ENCODE measurements around the gene GOLGA5.
A peak's percentile ranks its signal among the peaks of the same experiment; 100 is the strongest.
"Not testable (repeated sequence)": the region's sequence is repeated elsewhere in the genome, so short reads cannot be mapped to it uniquely, and the experiment has no call there.

The GOLGA5 gene

DNA sequence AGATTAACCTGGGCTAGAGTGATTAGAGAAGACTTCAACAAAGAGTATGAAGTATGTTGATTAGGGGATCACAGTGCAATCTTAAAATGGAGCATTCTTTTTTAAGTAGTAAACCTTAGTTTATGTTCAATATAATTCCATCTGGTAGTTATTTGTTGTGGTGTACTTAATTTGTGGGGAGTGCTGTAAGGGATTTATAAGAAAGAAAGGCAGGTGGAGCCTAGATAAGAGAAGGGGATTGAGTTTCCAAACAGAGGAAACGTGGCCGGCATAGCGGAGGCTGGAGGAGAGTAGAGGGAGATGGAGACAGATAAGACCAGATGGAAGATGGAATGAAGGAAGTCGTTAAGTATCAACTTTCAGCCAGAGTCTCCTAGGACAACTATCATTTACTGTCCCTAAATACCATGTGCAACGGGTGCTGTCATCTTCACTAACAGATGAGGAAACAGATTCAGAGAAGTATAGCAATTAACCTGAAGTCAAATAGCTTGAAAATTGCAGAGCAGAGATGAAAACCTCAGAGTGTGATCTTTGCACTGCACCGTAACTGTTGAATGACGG is 38.1 kb downstream of the GOLGA5 start:
- DNase-seq (ENCODE audit: low read depth in 2 of 2): no peak

DNA sequence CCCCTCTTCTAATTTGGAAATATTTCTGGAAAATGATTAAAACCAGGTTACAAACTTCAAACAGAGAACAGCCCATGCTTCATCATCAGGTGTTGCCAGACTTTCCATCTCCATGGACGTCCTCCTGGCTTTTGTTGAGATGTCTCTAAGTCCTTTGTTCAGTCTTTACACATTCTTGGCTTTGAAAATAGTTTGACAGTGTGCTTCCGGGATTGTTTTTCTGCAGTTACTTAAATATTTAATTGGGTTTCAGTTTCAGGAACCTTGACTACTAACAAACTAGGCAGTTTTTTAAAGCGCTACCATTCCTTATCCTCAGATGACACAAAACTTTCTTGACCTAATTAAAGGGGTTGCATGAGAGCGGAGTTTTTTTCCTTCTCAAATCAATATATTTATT is 47.8 kb downstream of the GOLGA5 start:
- DNase-seq (ENCODE audit: low read depth in 2 of 2): no peak

DNA sequence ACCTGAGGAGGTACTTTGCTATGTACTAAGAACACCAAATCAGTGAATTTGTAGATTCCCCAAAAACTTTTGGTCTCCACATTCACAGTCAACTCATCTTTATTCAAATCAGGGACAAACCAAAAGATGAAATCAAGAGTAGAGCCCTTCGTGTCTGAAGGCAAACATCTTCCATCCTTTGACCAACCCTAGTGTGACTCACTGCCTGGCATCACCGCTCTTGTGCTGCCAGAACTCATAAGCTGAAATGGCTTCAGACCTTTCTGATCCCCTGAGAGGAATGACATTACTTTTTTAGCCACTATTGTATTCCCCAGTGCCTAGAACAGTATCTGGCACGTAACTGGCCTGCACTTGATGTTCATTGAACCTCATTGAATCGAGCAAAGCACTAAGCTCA is 50.1 kb downstream of the GOLGA5 start:
- no peak for DNase-seq (ENCODE audit: low read depth in 2 of 2)

DNA sequence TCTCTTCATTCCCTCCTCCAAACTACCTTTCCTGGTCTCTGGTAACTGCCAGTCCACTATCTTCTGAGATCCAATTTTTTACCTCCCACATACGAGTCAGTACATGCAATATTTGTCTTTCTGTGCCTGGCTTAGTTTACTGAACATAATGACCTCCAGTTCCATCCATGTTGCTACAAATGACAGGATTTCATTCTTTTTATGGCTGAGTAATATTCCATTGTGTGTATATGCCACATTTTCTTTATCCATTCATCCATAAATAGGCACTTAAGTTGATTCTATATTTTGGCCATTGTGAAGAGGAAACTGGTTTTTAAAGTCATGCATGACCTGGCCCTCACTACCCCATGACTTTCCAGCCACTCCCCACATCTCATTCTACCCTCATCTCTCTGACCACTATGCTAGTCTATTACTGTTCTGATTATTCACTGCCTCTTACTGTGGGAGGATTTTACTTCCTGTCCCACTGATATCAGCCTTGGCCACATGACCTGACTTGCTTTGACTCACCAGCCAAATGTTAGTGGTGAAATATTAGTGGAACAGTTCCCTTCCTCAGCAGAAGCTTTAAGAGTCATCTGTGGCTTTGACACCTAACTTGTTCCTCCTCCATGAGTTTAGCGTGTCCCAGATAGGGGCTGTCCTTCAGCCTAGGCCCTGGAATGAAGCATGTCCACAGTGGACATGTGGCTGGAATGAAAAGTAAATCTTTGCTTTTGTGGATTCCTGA is 52.2 kb downstream of the GOLGA5 start:
- peak in 1 of 2 donors; percentile 7 for DNase-seq (ENCODE audit: low read depth in 2 of 2)

DNA sequence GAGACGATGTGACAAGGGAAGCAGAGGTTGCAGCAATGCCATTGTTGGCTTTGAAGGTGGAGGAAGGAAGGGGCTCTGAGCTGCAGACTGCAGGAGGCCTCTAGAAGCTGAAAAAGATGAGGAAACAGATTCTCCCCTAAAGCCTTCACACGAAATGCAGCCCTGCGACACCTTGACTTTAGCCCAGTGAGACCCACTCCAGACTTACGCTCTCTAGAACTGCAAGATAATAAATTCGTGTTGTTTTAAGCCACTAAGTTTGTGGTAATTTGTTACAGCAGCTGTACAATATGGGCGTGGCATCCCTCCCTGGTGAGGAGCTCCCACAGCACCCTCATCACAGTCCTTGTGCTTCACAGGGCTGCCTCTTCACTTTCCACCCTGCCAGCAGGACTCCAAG is 53.2 kb downstream of the GOLGA5 start:
- DNase-seq (ENCODE audit: low read depth in 2 of 2): no peak

DNA sequence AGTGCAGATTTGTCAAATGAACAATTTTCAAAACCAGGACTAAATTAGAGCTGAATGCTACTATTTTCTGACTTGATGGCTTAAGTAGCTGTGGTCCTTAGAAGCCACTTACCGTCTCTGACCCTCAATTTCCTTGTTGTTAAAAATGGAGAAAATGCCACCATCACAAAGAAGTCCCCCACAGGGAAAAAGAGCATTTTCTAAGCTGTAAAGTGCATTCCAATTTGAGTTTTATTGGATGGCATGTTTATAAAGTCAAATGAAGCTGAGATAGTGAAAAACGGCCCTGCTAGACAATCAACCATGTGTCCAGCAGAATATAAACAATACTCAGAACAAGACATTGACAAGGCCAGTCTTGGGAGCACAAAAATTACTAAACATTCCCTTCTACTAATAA is 53.6 kb downstream of the GOLGA5 start:
- DNase-seq (ENCODE audit: low read depth in 2 of 2): no peak

DNA sequence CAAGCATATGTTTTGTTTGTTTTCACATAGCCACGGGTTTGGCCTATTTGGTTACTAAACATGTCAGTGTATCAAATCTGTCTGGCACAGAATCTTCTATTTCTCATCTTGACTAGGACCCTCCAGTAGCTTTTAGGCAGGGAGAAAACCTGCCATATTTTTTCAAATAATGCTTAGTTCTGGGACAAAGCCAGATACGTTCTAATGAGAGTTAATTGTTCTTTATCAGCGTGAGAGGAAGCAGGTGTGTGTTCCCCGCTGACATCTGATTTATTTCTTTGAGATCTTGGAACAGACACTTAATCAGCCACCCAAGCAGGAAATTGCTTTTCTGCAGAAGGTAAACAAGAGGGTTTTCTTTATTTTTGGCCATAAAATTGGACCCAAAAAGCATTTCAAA is 54.8 kb downstream of the GOLGA5 start:
- no peak for DNase-seq (ENCODE audit: low read depth in 2 of 2)

DNA sequence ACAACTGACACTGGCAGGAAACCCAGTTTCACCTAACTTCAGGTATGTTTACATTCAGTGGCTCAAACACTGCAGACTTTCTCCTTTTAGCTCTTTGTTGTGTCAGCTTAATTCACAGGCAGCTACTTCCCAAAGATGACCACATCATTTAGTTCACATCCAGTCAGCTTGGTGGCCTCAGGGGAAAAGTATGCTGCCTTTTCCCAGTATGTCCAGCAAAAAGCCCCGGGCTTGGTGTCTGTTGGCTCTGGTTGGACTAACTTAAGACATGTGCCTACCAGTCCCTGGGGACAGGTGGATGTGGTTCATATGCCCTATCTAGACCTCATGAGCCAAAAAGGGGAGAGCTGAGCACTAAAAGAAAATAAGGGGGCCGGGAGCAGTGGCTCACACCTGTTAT is 56.4 kb downstream of the GOLGA5 start:
- DNase-seq (ENCODE audit: low read depth in 2 of 2): no peak

DNA sequence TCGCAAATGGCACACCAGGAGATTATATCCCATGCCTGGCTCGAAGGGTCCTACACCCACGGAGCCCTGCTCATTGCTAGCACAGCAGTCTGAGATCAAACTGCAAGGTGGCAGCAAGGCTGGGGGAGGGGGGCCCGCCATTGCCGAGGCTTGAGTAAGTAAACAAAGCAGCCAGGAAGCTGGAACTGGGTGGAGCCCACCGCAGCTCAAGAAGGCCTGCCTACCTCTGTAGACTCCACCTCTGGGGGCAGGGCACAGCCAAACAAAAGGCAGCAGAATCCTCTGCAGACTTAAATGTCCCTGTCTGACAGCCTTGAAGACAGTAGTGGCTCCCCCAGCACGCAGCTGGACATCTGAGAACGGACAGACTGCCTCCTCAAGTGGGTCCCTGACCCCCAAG is 59.0 kb downstream of the GOLGA5 start:
- not testable (repeated sequence) for DNase-seq (ENCODE audit: low read depth in 2 of 2)

DNA sequence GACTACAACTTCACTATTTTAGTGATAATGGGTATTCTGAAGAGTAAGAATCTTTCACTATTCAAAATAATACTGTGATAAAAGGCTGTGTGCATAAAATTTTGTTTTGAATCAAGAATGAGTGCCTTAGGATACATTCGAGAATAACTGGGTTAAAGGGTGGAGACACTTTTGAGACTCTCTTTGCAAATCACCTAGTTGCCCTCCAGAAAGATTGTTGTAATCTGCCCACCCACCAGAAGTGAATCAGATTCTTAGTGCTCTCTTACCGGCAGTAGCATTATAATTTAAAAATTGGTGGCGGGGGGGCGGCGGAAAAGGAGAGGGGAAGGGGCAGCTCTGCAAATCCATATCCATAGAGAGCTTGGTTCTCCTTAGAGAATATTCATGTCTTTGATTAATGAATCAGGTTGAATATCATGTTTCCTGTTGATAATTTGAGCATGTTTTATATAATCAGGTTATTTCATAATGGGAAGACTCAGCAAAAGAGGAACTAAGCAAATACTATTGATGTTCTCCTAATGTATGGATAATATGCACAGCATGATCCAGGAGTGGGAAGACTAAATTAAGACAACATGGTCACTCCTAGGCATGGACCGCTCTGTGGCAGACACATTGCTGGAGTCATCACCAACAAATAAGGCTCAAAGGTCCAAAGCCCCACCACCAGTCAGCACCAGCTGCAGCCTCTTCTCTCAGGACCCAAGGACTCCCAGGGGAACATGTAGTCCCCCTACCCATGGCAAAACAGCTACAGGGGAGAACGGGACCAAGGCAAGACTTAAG is 66.1 kb downstream of the GOLGA5 start:
- no peak for DNase-seq (ENCODE audit: low read depth in 2 of 2)

DNA sequence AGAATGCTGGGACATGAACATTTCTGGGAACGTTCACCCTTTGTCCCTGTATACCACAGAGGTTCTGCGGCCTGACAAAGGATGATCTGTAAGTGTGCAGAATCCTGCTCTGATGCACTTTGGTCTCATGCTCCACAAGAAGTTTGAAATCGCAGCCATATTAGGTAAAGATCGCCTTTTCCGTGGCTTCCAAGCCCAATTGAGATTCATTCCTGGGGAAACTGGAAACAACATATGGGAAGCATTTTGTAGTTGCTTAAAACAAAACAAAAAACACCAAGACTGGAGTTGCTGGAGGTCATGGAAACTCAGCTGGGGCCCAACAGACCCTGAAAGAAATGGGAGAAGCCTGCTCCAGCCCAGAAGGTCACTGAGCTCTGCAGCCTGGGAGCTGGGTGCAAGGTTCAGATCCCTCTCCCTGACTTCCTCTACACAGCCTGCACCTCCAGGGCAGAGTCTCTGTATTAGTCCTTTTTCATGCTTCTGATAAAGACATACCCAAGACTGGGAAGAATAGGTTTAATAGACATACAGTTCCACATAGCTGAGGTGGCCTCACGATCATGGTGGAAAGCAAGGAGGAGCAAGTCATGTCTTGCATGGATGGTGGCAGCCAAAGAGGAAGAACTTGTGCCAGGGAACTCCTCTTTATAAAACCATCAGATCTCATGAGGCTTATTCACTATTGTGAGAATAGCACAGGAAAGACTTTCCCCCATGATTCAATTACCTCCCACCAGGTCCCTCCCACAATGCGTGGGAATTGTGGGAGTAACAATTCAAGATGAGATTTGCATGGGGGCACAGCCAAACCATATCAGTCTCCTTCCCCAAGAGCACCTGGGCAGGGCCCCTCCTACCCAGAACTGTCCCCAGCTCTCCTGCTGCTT is 68.0 kb downstream of the GOLGA5 start:
- no peak for DNase-seq (ENCODE audit: low read depth in 2 of 2)

DNA sequence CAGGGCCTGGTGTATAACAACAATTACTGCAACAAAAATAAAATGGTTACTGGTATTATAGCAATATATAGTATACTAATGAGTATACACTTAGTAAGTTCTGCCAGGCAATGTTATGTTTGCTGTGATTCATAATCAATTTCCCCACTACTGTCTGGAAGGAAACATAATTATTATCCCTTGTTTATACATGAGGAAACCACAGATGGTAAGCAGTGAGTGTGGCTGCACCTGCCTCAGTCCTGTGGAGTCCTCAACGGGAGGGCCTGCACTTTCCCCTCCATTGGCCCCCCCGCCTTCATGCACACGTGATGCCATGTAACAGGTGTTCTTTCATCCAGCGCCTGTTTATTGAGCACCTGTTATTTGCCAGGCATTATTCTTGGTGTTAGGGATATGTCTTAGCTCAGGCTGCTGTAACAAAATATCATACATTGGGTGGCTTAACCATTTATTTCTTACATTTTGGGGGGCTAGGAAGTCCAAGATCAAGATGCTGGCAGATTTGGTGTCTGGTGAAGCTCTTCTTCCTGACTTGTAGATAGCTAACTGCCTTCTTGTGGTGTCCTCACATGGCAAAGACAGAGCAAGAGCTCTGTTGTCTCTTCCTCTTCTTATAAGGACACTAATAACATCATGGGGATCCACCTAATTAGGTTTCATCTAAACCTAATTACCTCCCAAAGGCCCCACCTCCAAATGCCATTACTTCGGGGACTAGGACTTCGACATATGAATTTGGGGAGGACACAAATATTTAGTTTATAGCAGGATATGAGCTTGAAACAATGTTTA is 69.4 kb downstream of the GOLGA5 start:
- DNase-seq (ENCODE audit: low read depth in 2 of 2): no peak

DNA sequence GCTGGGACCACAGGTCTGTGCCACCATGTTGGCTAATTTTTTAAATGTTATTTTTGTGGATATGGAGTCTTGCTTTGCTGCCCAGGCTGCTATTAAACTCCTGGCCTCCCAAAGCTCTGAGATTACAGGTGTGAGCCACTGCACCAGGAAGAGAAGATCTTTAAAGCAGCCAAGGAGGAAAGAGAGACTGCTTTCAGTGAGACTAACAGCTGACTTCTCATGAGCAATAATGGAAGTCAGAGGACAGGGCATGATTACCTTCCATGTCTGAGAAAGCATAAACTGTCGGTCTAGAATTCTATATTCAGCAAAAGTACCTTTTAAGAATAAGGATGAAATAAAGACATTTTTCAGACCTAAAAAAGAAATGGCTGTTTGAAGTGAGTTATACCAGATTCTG is 71.6 kb downstream of the GOLGA5 start:
- DNase-seq (ENCODE audit: low read depth in 2 of 2): no peak

DNA sequence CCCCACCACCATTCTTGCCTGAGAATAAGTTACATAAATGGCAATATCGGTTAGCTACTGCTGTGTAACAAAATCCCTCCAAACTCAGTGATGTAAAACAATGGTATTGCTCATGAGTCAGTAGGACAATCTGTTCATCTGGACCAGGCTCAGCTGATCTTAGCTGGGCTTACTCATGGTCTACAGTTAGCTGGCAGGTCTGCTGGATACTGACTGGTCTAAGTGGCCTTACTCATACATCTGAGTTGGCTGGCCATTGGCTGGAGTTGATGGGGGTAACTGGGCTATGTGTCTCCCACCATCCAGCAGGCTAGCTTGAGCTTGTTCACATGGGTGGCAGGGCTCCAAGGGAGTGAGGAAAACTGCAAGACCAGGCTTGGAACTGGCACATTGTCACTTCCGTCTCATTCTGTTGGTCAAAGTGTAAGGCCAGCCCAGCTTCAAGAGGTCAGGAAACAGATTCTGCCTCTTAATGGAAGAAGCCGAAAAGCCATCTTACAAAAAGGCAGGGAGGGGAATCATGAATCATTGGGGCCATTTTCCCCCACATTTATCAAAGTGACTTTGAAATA is 72.2 kb downstream of the GOLGA5 start:
- DNase-seq (ENCODE audit: low read depth in 2 of 2): no peak

DNA sequence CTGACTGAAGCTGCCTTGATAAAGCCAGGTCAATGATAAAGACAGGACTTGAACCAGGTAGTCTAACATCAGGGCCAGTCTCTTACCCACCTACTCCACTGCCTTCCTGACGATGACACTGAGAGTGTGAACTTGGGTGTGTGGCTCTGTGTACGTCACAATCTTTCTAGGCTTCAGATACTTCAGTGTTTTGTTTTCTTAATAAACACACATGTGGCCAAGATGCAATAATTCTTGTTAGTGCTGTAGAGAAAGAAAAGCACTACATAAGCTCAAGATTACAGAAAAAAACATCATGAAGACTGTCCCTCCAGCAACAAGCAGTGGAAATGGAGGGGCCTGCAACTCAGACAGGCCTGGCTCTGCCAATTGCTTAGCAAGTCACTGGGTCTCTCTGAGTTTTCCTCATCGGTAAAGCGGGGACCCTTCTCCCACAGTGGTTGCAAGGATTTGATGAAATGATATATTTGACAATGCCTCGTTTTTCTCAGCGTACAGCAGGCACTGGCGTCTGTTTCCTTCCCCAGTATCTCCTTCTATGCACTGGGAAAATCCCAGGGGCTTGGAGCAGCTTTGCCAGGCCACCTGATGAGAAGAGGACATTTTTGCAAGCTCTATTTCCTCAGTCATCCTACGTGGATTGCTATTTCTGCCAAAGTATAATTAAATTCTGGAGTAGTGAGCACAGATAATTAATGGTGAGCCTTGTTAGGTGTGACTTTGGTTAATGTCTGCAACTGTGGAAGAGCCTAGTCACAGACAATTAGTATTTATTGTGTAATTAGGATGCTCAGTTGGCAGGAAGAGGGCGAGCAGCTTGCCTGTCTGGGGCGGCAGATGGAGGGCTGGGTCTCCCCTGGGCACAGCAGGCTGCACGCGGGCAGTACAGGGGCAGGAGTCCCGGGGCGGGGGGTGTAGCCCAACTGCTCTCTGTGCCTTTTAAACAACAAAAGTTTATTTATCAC is 73.1 kb downstream of the GOLGA5 start:
- no peak for DNase-seq (ENCODE audit: low read depth in 2 of 2)

DNA sequence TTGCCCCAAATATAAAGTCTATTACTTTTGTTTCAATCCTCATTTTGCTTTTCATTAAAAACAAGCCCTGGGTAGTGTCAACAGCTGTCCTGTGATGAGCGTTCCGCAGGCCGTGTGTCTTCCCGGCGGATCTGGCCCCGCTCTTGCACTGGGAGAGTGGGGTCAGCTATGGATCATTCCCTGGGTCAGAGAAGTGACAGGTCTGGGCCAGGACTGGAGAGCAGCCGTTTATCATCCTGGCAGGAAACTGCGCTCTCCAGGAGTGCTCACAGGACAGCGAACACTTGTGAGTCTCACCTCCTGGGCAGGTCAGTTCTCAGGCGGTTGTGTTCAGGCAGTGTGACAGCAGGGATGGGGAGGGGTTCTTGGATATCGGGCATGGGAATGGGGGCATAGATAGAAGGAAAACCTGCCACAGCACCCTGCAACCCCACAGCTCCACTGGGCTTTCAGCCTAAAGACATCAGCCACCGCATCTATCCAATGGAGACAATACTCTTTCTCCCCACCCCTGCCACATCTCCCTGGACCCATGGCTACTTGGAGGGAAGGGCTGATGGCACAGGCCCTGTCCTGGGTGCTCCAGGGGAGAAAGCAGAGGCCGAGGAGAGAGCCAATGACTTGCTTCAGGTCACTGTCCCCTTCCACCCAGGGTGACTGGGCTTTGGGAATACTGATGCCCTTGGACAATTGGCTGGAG is 81.0 kb downstream of the GOLGA5 start:
- DNase-seq (ENCODE audit: low read depth in 2 of 2): no peak

DNA sequence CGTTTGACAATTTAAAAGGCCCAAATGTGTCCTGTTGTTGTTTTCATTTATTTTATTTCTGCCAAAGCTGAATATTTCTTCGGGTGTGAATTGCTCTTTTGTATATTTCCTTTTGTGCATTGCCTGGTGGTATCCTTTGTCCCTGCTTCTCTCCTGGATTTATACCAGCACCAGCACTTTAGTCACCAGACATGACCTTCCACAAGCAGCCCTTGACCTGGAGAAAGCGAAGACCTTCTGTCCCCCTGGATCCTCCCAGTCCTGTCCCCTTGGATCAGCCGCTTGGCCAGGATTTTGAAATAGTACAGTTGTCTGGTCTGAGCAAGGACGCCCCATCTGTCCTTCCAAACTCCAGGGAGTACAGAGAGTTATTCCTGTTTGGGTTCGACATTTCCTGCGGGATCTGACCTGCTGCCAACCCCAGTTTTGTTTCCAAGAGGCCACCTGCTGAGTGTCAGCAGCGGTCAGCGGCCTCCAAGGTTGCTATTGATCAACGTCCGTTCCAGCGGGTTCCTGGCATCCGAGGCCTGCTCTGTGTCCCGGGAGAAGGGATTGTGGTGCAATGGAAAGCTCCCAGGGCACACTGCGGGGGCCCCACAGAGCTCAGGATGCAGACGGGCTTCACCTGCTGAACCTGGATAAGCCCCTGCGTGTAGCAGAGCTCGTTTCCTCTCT is 83.8 kb downstream of the GOLGA5 start:
- no peak for DNase-seq (ENCODE audit: low read depth in 2 of 2)

DNA sequence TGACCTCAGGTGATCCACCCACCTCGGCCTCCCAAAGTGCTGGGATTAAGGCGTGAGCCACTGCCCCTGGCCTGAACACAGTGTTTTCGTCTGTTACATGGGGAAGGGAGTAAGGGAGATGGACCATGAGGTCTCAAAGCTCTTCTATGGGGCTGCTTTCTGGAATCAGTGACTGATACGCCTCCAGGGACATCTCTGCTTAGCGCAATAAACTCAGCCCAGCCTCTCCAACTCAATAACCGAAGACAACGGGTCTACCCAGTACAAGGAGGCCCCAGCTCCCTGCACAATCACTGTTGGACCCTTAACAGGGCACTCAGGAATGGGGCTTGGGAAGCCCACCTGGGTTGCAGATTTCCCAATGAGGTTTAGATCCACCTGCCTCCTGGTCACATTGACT is 86.2 kb downstream of the GOLGA5 start:
- no peak for DNase-seq (ENCODE audit: low read depth in 2 of 2)

DNA sequence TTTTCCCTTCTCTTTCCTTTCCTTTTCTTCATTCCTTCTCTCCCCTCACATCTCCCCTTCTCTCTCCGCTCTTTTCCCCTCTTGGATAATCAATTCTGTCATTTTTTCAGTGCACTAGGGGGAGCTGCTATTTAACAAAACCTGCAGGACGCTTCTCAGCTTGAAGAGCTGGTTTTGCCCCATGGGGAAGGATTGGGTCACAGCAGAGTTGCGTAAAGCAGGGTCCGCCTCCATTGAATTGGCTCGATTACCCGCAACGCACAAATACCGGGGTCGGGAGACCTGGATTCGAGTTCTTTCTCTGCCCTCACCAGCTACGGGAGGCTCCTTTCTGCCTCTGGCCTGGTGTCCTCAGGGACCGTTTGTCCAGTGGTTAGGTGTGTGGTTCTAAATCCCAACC is 86.7 kb downstream of the GOLGA5 start:
- no peak for DNase-seq (ENCODE audit: low read depth in 2 of 2)

Measured in stimulated activated CD8-positive, alpha-beta memory T cell treated with anti-CD3 and anti-CD28 coated beads, Interleukin-2, amount 100 ng/mL, for 48 hours (primary cell).